Measurements from ENCODE around the gene TMED8. TPM values are rescaled to one million over a fixed set of nuclear protein-coding genes. Genes with fewer than 3 reads are reported as not detected.

Gene TMED8
- total and polyA plus RNA-seq, 2 of the 13 experiments (the other 11 are each of a cell fraction or from before 2014, with no cell fraction given) = 6.0 to 11.7 TPM

DNA sequence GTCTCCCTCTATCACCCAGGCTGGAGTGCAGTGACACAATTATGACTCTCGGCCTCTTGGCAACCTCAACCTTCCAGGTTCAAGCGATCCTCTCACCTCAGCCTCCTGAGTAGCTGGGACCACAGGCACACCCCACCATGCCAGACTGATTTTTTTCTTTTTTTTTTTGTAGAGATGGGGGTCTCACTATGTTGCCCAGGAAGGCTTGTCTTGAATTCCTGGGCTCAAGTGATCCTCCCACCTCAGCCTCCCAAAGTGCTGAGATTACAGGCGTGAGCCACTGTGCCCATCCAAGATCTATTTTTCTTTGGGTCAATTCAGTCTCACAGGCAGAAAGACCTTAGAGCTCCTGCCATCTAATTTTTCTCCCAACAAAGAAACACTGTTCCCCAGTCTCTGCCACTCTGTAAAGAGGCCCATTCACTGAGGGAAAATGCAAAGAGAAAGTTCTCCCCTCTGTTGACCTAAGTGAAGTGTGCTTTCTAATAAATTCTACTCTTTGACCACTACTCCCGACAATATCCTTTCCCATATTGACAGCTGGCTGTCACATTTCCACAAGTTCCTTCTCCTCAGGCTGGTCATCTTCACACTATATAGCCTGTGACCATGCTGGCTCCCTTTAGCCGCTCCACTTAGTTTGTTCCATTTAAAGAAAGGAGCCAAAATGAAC is 23.3 kb downstream of the TMED8 start:
- peak; percentile 82 for FAIRE-seq
- peak; percentile 99 for ATAC-seq
- POLR2A ChIA-PET = interaction anchor here (0.5 to 1.8 kb wide), 4 partner anchors 23 to 386 kb away, joined by 3 to 5 read pairs (median 3); partner anchors contain the start of genes GSTZ1, POMT2, SAMD15 and TMED8
- TF ChIP-seq TEAD3 (CRISPR knock-in tag; optimal IDR thresholded peaks at IDR 0.05; ENCODE audit: borderline replicate concordance) (no peak), SP140L (CRISPR knock-in tag; IDR thresholded peaks at IDR 0.05; ENCODE audit: borderline replicate concordance) (no peak), GMEB2 (CRISPR knock-in tag; IDR thresholded peaks at IDR 0.05; ENCODE audit: low read depth) (no peak), ZNF292 (CRISPR knock-in tag; IDR thresholded peaks at IDR 0.05; ENCODE audit: borderline replicate concordance, low read depth) (peak; percentile 58; the same call in 1 of the 2 replicates), TBX3 (IDR thresholded peaks at IDR 0.05; ENCODE audit: borderline replicate concordance) (no peak), ZNF557 (CRISPR knock-in tag; IDR thresholded peaks at IDR 0.05) (0 out of 2 replicates have a peak, but pooled peaks have one; percentile 55), ZNF354B (CRISPR knock-in tag; IDR thresholded peaks at IDR 0.05) (no peak), E2F2 (CRISPR knock-in tag; IDR thresholded peaks at IDR 0.05; ENCODE audit: borderline replicate concordance) (no peak), ZNF782 (CRISPR knock-in tag; IDR thresholded peaks at IDR 0.05; ENCODE audit: borderline replicate concordance) (no peak), ZBTB25 (CRISPR knock-in tag; IDR thresholded peaks at IDR 0.05) (no peak)
- TF ChIP-seq, protein P1, sequence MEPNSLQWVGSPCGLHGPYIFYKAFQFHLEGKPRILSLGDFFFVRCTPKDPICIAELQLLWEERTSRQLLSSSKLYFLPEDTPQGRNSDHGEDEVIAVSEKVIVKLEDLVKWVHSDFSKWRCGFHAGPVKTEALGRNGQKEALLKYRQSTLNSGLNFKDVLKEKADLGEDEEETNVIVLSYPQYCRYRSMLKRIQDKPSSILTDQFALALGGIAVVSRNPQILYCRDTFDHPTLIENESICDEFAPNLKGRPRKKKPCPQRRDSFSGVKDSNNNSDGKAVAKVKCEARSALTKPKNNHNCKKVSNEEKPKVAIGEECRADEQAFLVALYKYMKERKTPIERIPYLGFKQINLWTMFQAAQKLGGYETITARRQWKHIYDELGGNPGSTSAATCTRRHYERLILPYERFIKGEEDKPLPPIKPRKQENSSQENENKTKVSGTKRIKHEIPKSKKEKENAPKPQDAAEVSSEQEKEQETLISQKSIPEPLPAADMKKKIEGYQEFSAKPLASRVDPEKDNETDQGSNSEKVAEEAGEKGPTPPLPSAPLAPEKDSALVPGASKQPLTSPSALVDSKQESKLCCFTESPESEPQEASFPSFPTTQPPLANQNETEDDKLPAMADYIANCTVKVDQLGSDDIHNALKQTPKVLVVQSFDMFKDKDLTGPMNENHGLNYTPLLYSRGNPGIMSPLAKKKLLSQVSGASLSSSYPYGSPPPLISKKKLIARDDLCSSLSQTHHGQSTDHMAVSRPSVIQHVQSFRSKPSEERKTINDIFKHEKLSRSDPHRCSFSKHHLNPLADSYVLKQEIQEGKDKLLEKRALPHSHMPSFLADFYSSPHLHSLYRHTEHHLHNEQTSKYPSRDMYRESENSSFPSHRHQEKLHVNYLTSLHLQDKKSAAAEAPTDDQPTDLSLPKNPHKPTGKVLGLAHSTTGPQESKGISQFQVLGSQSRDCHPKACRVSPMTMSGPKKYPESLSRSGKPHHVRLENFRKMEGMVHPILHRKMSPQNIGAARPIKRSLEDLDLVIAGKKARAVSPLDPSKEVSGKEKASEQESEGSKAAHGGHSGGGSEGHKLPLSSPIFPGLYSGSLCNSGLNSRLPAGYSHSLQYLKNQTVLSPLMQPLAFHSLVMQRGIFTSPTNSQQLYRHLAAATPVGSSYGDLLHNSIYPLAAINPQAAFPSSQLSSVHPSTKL (CRISPR knock-in tag; IDR thresholded peaks at IDR 0.05) = peak; percentile 74; the same call in 1 of the 2 replicates
- TF ChIP-seq, protein P2, sequence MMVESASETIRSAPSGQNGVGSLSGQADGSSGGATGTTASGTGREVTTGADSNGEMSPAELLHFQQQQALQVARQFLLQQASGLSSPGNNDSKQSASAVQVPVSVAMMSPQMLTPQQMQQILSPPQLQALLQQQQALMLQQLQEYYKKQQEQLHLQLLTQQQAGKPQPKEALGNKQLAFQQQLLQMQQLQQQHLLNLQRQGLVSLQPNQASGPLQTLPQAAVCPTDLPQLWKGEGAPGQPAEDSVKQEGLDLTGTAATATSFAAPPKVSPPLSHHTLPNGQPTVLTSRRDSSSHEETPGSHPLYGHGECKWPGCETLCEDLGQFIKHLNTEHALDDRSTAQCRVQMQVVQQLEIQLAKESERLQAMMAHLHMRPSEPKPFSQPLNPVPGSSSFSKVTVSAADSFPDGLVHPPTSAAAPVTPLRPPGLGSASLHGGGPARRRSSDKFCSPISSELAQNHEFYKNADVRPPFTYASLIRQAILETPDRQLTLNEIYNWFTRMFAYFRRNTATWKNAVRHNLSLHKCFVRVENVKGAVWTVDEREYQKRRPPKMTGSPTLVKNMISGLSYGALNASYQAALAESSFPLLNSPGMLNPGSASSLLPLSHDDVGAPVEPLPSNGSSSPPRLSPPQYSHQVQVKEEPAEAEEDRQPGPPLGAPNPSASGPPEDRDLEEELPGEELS (CRISPR knock-in tag; IDR thresholded peaks at IDR 0.05) = 0 out of 2 replicates have a peak, but pooled peaks have one; percentile 22

More for the DNA sequence above, 23.3 kb downstream of the TMED8 start:
- CTCF ChIA-PET (ENCODE audit: low intra/inter-chr PET ratio, low total read pairs) = no interaction called here
- DNase-seq (ENCODE audit: low spot score) = peak; percentile 84
- no TSS peak for BruUV-seq (replicated peaks)
- WGBS (ENCODE audit: low lambda C conversion rate) = 50% methylated on average over 5 of the region's 5 CpGs
- intact Hi-C loops (cut with micrococcal nuclease; ENCODE audit: unreplicated experiment) = no loop called here
- H2AFZ ChIP-seq (ENCODE audit: low read length) = no peak overlapping the region
- no peaks in the 10 kb centered on the region for H3K27me3 ChIP-seq (ENCODE audit: control insufficient read depth in 1 of 2, insufficient read depth in 2 of 2, low read length in 2 of 2)
- 0 out of 5 replicates have a peak, but pooled peaks cover 0 to 1% of the 10 kb centered on the region in 2 experiments for H3K36me3 ChIP-seq (replicated peaks in 1 of 2; ENCODE audit: control insufficient read depth in 1 of 2, insufficient read depth in 2 of 2, low read length in 2 of 2)
- no peaks in the 10 kb centered on the region for H4K20me1 ChIP-seq (ENCODE audit: insufficient read depth, low read length)
- H3K9me3 ChIP-seq (ENCODE audit: low read length) = no peaks in the 10 kb centered on the region
- no peak overlapping the region for H3K9ac ChIP-seq (ENCODE audit: insufficient read depth, low read depth, low read length)
- H3K27ac ChIP-seq (ENCODE audit: extremely low read length, insufficient read depth, low read length) = peak overlapping the region; percentile 51
- H3K4me3 ChIP-seq (replicated peaks in 1 of 3; ENCODE audit: insufficient read depth in 1 of 3, low read depth in 2 of 3, low read length in 3 of 3) = no peak overlapping the region; a peak in 1 of 6 replicates
- H3K4me1 ChIP-seq (ENCODE audit: insufficient read depth, low read length) = peaks cover 23% of the 10 kb centered on the region
- H3K4me2 ChIP-seq (ENCODE audit: low read depth, low read length) = peak overlapping the region; percentile 52
- in situ Hi-C loops (cut with HindIII; ENCODE audit: extremely low pct_ligation_motif_present, low pct_unique_long_range_greater_than_20kb) = no loop called here
- H3K79me2 ChIP-seq (ENCODE audit: insufficient read depth, low read length) = no peaks in the 10 kb centered on the region
